Right atrium auricular region (tissue), 2 donors: ENCODE results near the gene ADGRV1. TPM values are rescaled to one million over a fixed set of nuclear protein-coding genes. Genes with fewer than 3 reads are reported as not detected.
"Not testable (repeated sequence)": the region's sequence is repeated elsewhere in the genome, so short reads cannot be mapped to it uniquely, and the experiment has no call there.

ENCODE experiments used
- DNase-seq: peaks from one replicate; pipeline ENCODE4 v3.0.0-alpha.2; 2019; ENCODE audit warnings: low spot score
- H3K27ac ChIP-seq, 2 donors: fragments of 200-600 bp; sonication (generic); 1 replicate in 1 of 2; 2 replicates in 1 of 2; pipeline ENCODE4 v1.5.1; 2016 to 2019
- H3K27me3 ChIP-seq, 2 donors: fragments of 200-600 bp; sonication (generic); one replicate each; pipeline versions ENCODE4 v1.5.1 to v1.6.0; 2017 to 2019
- H3K36me3 ChIP-seq: fragments of 200-600 bp; sonication (generic); one replicate; pipeline ENCODE4 v1.5.1; 2016
- H3K4me1 ChIP-seq, 2 donors: fragments of 200-600 bp; sonication (generic); one replicate each; pipeline versions ENCODE4 v1.5.1 to v1.6.0; 2017 to 2019
- H3K4me3 ChIP-seq, 2 donors: fragments of 200-600 bp; sonication (generic); 1 replicate in 1 of 2; 2 replicates in 1 of 2; pipeline ENCODE4 v1.5.1; 2017 to 2019; ENCODE audit warnings: mild to moderate bottlenecking in 1 of 2, moderate library complexity in 1 of 2
- H3K9me3 ChIP-seq, 2 donors: fragments of 200-600 bp; sonication (generic); one replicate each; pipeline ENCODE4 v1.5.1; 2019
- total RNA-seq, 2 donors: library from RNA; depleted of rRNA; stranded (reverse); fragments of >200 nt; gene quantifications; one replicate each; pipeline ENCODE4 v1.1.0, GENCODE V29; 2016
- TF ChIP-seq, protein P1 (sequence below), 2 donors: fragments of 200-600 bp; sonication (generic); IDR thresholded peaks; one replicate each; pipeline ENCODE4 v1.5.1; 2019; ENCODE audit warnings: antibody characterized with exemption in 2 of 2

Gene ADGRV1
- total RNA-seq, 2 donors from 2014 or later, result 1.4 to 1.8 TPM

DNA sequence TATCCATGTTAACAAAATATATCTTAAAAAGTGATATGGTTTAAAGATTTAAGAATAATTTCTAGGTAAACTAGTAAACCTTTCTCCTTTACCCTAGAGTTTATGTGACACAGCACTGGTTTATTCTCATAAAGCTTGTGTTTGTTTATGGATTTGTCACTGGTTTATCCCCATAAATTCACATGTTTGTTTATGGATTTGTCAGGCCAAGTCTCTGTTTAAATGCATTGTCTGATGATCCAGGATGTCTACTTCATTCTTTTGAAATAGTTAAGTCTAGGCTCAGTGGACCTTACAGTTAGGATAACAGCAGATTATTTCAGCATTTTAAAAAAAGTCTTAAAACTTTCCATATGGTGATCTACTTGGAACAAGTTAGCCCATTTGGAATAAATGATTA lies 490.5 kb downstream of the ADGRV1 start:
- no peaks in the 10 kb centered on the region for H3K36me3 ChIP-seq

DNA sequence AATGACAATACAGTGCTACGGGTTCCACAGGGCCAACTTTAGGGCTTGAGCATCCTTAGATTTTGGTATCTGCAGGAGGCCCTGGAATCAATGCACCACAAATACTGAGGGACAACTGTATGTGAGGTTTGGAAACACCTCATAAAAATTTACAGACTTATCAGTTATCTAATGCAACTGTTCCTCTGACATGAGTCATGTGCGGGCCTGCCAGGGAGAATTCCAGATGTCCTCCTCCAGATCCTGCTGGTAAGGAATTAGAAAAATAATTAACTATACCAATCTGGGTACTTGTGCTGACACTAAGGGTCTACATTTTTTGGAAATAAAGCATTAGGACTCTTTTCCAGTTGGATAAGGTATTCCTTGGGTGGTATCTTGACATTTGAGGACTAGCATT lies 491.2 kb downstream of the ADGRV1 start:
- TF ChIP-seq, protein P1, sequence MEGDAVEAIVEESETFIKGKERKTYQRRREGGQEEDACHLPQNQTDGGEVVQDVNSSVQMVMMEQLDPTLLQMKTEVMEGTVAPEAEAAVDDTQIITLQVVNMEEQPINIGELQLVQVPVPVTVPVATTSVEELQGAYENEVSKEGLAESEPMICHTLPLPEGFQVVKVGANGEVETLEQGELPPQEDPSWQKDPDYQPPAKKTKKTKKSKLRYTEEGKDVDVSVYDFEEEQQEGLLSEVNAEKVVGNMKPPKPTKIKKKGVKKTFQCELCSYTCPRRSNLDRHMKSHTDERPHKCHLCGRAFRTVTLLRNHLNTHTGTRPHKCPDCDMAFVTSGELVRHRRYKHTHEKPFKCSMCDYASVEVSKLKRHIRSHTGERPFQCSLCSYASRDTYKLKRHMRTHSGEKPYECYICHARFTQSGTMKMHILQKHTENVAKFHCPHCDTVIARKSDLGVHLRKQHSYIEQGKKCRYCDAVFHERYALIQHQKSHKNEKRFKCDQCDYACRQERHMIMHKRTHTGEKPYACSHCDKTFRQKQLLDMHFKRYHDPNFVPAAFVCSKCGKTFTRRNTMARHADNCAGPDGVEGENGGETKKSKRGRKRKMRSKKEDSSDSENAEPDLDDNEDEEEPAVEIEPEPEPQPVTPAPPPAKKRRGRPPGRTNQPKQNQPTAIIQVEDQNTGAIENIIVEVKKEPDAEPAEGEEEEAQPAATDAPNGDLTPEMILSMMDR (IDR thresholded peaks at IDR 0.05), result no peak
- H3K4me3 ChIP-seq, result no peak overlapping the region
- H3K27me3 ChIP-seq, result no peaks in the 10 kb centered on the region
- no peaks in the 10 kb centered on the region for H3K4me1 ChIP-seq
- no peaks in the 10 kb centered on the region for H3K36me3 ChIP-seq
- no peaks in the 10 kb centered on the region for H3K9me3 ChIP-seq
- no peak for DNase-seq
- H3K27ac ChIP-seq, result no peak overlapping the region

More for the DNA sequence above, 490.5 kb downstream of the ADGRV1 start:
- TF ChIP-seq, protein P1 (IDR thresholded peaks at IDR 0.05), result no peak
- no peak for DNase-seq
- no peaks in the 10 kb centered on the region for H3K9me3 ChIP-seq
- no peaks in the 10 kb centered on the region for H3K27me3 ChIP-seq
- no peak overlapping the region for H3K4me3 ChIP-seq
- H3K4me1 ChIP-seq, result no peaks in the 10 kb centered on the region
- H3K27ac ChIP-seq, result no peak overlapping the region

DNA sequence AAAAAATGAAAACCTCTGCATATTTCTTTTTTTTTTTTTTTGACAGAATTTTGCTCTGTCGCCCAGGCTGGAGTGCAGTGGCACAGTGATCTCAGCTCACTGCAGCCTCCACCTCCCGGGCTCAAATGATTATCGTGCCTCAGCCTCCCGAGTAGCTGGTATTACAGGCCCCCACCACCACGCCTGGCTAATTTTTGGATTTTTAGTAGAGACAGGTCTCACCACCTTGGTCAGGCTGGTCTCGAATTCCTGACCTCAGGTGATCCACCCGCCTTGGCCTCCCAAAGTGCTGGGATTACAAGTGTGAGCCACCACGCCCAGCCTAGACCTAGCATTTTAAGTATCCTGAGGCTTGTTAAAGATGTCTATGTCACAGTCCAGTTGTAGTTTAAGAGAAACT lies 493.8 kb downstream of the ADGRV1 start:
- H3K27ac ChIP-seq, result not testable (repeated sequence)

DNA sequence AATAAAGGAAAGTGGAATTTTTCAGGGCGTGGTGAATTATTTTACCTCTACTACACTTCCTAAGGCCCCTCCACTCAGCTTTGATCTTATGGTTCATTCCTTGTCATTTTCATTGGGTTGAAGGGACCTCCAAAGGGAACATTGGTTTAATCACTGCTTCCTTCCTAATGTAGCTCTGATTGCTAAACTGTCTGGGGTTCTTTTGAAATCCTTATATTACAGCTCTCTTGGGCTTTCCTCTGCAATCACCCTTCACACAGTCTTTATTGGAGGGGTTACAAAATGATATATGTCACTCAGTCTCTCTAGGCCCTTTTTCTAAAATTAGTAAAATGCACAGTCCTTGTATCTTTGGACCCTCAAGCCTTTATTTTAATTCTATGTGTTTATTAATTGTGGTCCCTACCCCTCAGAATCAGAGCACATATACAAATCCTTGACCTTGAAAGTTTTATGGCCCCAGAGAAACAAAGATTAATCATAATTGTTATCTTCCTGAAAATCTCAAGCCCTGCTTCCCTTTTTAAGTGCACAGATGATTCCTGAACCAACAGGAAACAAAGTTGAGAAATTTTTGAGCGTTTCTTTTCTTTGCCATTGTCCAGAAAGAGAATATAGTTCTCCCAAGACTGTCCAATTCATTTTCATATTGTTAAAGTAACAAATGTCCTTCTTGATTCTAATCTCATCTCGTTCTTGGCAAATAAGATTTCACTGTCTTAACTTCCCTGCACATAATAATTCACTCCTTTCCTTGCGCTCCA lies 494.6 kb downstream of the ADGRV1 start:
- Histone ChIP-seq H3K9me3 (no peaks in the 10 kb centered on the region), H3K27ac (no peak overlapping the region), H3K36me3 (no peaks in the 10 kb centered on the region), H3K4me3 (no peak overlapping the region), H3K4me1 (peaks cover 0 to 5% of the 10 kb centered on the region in 2 donors), H3K27me3 (no peaks in the 10 kb centered on the region)
- DNase-seq, result no peak
- TF ChIP-seq, protein P1 (IDR thresholded peaks at IDR 0.05), result no peak

More for the DNA sequence above, 493.8 kb downstream of the ADGRV1 start:
- not testable (repeated sequence) for H3K4me3 ChIP-seq, H3K36me3 ChIP-seq, DNase-seq, H3K27me3 ChIP-seq, H3K9me3 ChIP-seq, H3K4me1 ChIP-seq

DNA sequence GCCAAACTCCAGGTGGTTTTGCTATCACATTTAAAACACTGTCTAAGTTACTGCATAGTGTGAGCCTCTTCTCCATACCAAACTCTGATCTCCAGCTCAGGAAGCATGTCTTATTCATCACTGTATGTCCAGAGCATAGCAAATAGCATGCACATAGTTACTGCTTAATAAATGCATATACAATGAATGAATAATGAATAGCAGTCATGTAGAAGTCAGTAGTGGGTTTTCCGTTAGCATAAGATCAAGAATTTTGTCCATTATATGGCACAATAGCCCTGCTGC lies 495.1 kb downstream of the ADGRV1 start:
- no peaks in the 10 kb centered on the region for H3K9me3 ChIP-seq
- no peaks in the 10 kb centered on the region for H3K36me3 ChIP-seq
- TF ChIP-seq, protein P1 (IDR thresholded peaks at IDR 0.05), result no peak
- H3K4me1 ChIP-seq, result peaks cover 0 to 9% of the 10 kb centered on the region in 2 donors
- H3K4me3 ChIP-seq, result no peak overlapping the region
- no peak for DNase-seq
- H3K27me3 ChIP-seq, result no peaks in the 10 kb centered on the region
- no peak overlapping the region for H3K27ac ChIP-seq

DNA sequence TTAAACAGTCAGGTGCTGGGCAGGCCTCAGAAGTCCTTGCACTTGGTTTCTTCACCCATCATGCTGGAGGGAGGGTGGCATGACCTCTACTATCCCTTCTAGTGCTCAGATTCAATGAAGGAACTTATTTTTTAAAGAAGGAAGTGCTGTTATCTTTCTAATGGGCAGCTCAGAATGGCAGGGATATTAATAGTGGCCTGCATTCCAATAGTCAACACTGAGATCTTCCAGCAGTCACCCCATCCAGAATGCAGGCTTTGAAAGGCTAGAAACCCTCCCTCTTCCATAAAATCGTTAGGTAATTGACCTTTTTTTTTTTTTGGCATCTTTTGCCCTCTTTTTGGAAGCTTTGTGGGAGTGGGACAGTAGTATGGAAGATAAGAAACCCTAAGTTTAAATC lies 499.6 kb downstream of the ADGRV1 start:
- TF ChIP-seq, protein P1 (IDR thresholded peaks at IDR 0.05), result no peak
- Histone ChIP-seq H3K9me3 (no peaks in the 10 kb centered on the region), H3K27ac (no peak overlapping the region), H3K27me3 (no peaks in the 10 kb centered on the region), H3K4me1 (peaks cover 0 to 9% of the 10 kb centered on the region in 2 donors), H3K4me3 (no peak overlapping the region), H3K36me3 (no peaks in the 10 kb centered on the region)
- no peak for DNase-seq
